ENCODE data around the gene ARSG. TPM values are rescaled to one million over a fixed set of nuclear protein-coding genes. Genes with fewer than 3 reads are reported as not detected.

The ARSG gene
- total and polyA plus RNA-seq, 2 of the 8 experiments (the other 6 are each of a cell fraction or from before 2014, with no cell fraction given), result 3.3 to 4.0 TPM

GRCh38 chr17:68428498-68429172 lies 137.3 kb downstream of the ARSG start:
- no peak overlapping the region for H3K4ac ChIP-seq (replicated peaks; ENCODE audit: insufficient read length, low read depth, low read length)
- DNase-seq (ENCODE audit: low read depth in 1 of 2, low spot score in 2 of 2) (no peak), FAIRE-seq (no peak)
- H3K79me2 ChIP-seq (ENCODE audit: control insufficient read depth in 1 of 2, insufficient read depth in 2 of 2, low read length in 2 of 2), result no peaks in the 10 kb centered on the region
- no peak overlapping the region for H2BK12ac ChIP-seq (ENCODE audit: low read depth, low read length)
- no peak overlapping the region for H4K5ac ChIP-seq (ENCODE audit: insufficient read length, low read depth, low read length)
- no peak overlapping the region for H2AK5ac ChIP-seq (ENCODE audit: low read depth, low read length)
- peaks cover 0 to 3% (median 1%) of the 10 kb centered on the region in 4 experiments; a peak in 4 of 8 replicates for H3K36me3 ChIP-seq (ENCODE audit: control insufficient read depth in 2 of 4, insufficient read depth in 4 of 4, low read length in 3 of 4)
- H3K56ac ChIP-seq (replicated peaks; ENCODE audit: insufficient read length, low read depth, low read length), result no peak overlapping the region
- no peak for TF ChIP-seq SIRT6 (IDR thresholded peaks at IDR 0.05; ENCODE audit: low read length)
- no peak for TF ChIP-seq GTF2F1 (IDR thresholded peaks at IDR 0.05; ENCODE audit: borderline replicate concordance, low read depth, low read length)
- TF ChIP-seq SUZ12 (IDR thresholded peaks at IDR 0.05; ENCODE audit: low read length), result no peak
- no peak for TF ChIP-seq MAFK (IDR thresholded peaks at IDR 0.05; ENCODE audit: low read depth, low read length)
- no peak for TF ChIP-seq CTCF (IDR thresholded peaks at IDR 0.05; ENCODE audit: control extremely low read depth in 1 of 3, insufficient read depth in 1 of 3, low read depth in 1 of 3, low read length in 3 of 3)
- TF ChIP-seq SIN3A (conservative IDR thresholded peaks at IDR 0.05 in 1 of 2, IDR thresholded peaks at IDR 0.05 in 1 of 2; ENCODE audit: low read depth in 1 of 2, low read length in 2 of 2), result no peak
- no peak for TF ChIP-seq EZH2 (IDR thresholded peaks at IDR 0.05; ENCODE audit: low read depth, low read length, severe bottlenecking)
- TF ChIP-seq RFX5 (IDR thresholded peaks at IDR 0.05; ENCODE audit: borderline replicate concordance, low read depth, low read length), result no peak
- H2AFZ ChIP-seq (ENCODE audit: low read length), result no peak overlapping the region
- WGBS, 2 experiments (ENCODE audit: extremely low coverage in 1 of 2, insufficient coverage in 1 of 2, insufficient read length in 1 of 2, insufficient replicate concordance in 2 of 2, low coverage in 1 of 2, low lambda C conversion rate in 2 of 2, missing lambda C conversion rate in 1 of 2), result 85% methylated on average over 14 of the region's 14 CpGs; no CpG with 5 or more reads in 1 of the 2 experiments
- no peak overlapping the region for H3K9ac ChIP-seq (replicated peaks in 1 of 4; ENCODE audit: extremely low read depth in 1 of 4, low read depth in 3 of 4, low read length in 3 of 4)
- no peak overlapping the region for H3K27ac ChIP-seq (ENCODE audit: low read depth, low read length)
- H4K8ac ChIP-seq (ENCODE audit: extremely low read depth, insufficient read depth, low read length), result no peak overlapping the region
- no peak overlapping the region for H3K23ac ChIP-seq (ENCODE audit: insufficient read length)
- no peaks in the 10 kb centered on the region for H3K79me1 ChIP-seq (ENCODE audit: low read depth, low read length)
- H4K20me1 ChIP-seq (replicated peaks in 1 of 2; ENCODE audit: control insufficient read depth in 1 of 2, insufficient read depth in 2 of 2, low read length in 2 of 2), result no peaks in the 10 kb centered on the region
- no peak overlapping the region for H4K91ac ChIP-seq (replicated peaks; ENCODE audit: insufficient read length, low read length)
- H3K4me2 ChIP-seq (ENCODE audit: insufficient read depth in 1 of 2, low read depth in 2 of 2, low read length in 2 of 2), result no peak overlapping the region
- H3K14ac ChIP-seq (ENCODE audit: insufficient read length), result no peak overlapping the region
- peaks cover 0 to 4% (median under 1%) of the 10 kb centered on the region in 4 experiments; a peak in 3 of 7 replicates for H3K4me1 ChIP-seq (replicated peaks in 1 of 4; ENCODE audit: control insufficient read depth in 3 of 4, insufficient read depth in 4 of 4, low read length in 3 of 4)
- no peak overlapping the region for H2BK15ac ChIP-seq (ENCODE audit: low read length)
- no peaks in the 10 kb centered on the region for H3K23me2 ChIP-seq (ENCODE audit: low read depth, low read length)
- no peak overlapping the region for H3K18ac ChIP-seq (ENCODE audit: extremely low read depth, low read length)
- no peaks in the 10 kb centered on the region for H3K9me3 ChIP-seq (ENCODE audit: insufficient read depth in 2 of 2, low read depth in 1 of 2, low read length in 1 of 2)
- no peak overlapping the region for H2BK5ac ChIP-seq (ENCODE audit: low read depth, low read length)
- no peak overlapping the region for H2BK20ac ChIP-seq (ENCODE audit: low read length)
- no peak overlapping the region for H2BK120ac ChIP-seq (replicated peaks; ENCODE audit: low read depth, low read length)
- no peaks in the 10 kb centered on the region for H3K27me3 ChIP-seq (replicated peaks in 1 of 4; ENCODE audit: control insufficient read depth in 3 of 4, extremely low read depth in 1 of 4, insufficient read depth in 3 of 4, low read length in 3 of 4)
- POLR2A ChIA-PET (ENCODE audit: partially characterized antibody), result interaction anchor here (0.9 to 1.1 kb wide), 2 partner anchors 18 to 137 kb away, joined by 3 to 4 read pairs; partner anchors contain the start of gene ARSG
- H3K4me3 ChIP-seq (ENCODE audit: extremely low read depth in 1 of 4, insufficient read depth in 2 of 4, low read depth in 3 of 4, low read length in 4 of 4), result no peak overlapping the region
- CTCF ChIA-PET (ENCODE audit: partially characterized antibody), result interaction anchor here (0.6 to 1.8 kb wide), 15 partner anchors 9 to 338 kb away, joined by 3 to 9 read pairs (median 4); no protein-coding TSS in a partner anchor

Measured in H1 (cell line).